Measurements from ENCODE around the gene RASD2. TPM values are rescaled to one million over a fixed set of nuclear protein-coding genes. Genes with fewer than 3 reads are reported as not detected.

The RASD2 gene
- total RNA-seq, 1 donor from 2014 or later = 0.16 TPM

DNA sequence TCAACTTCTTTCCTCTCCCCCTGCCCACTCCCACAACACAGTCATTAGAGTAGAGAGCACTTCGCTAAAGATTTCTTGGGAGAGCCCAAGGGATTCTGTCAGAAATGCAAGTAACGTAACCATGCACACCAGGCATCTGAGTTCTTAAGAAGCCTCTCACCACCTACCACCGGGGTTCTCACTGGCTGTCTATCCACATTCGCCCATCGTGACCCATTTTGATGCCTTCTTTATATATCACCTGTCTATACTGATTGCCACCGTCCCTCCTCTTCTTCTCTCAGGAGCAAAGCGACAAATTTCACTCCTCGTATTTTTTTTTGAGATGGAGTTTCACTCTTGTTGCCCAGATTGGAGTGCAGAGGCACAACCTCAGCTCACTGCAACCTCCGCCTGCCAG, 23.9 kb upstream of the RASD2 start:
- Histone ChIP-seq H3K27me3 (ENCODE audit: insufficient read depth, low read length) (peaks cover 23% of the 10 kb centered on the region), H3K27ac (ENCODE audit: low read depth, low read length) (no peak overlapping the region), H3K36me3 (ENCODE audit: insufficient read depth, low read length) (no peaks in the 10 kb centered on the region), H3K4me3 (ENCODE audit: insufficient read depth, low read depth, low read length) (no peak overlapping the region), H3K9me3 (ENCODE audit: insufficient read depth, low read depth, low read length) (no peaks in the 10 kb centered on the region), H2AFZ (ENCODE audit: low read depth, low read length) (no peak overlapping the region), H3K4me2 (ENCODE audit: low read length) (no peak overlapping the region), H4K20me1 (ENCODE audit: insufficient read depth, low read length) (no peaks in the 10 kb centered on the region), H3K9ac (ENCODE audit: low read length) (no peak overlapping the region), H3K79me2 (ENCODE audit: insufficient read depth, low read length) (no peaks in the 10 kb centered on the region), H3K4me1 (ENCODE audit: insufficient read depth, low read length) (no peaks in the 10 kb centered on the region)
- H3K4me1 Mint-ChIP-seq (ENCODE audit: low read depth, unreplicated experiment) = peaks cover 4% of the 10 kb centered on the region
- peaks cover 55% of the 10 kb centered on the region for H3K27me3 Mint-ChIP-seq (ENCODE audit: low read depth, unreplicated experiment)
- FAIRE-seq = no peak
- no peaks in the 10 kb centered on the region for H3K36me3 Mint-ChIP-seq (ENCODE audit: low read depth, unreplicated experiment)
- no peak overlapping the region for H3K27ac Mint-ChIP-seq (ENCODE audit: unreplicated experiment)
- no peak for DNase-seq (ENCODE audit: low read depth)
- TF ChIP-seq CTCF (IDR thresholded peaks at IDR 0.05; ENCODE audit: insufficient read depth, low read depth, low read length) (no peak), EZH2 (IDR thresholded peaks at IDR 0.05; ENCODE audit: insufficient read depth, low read length) (no peak)
- H3K4me3 Mint-ChIP-seq (ENCODE audit: unreplicated experiment) = no peak overlapping the region
- H3K9me3 Mint-ChIP-seq (ENCODE audit: unreplicated experiment) = no peaks in the 10 kb centered on the region

DNA sequence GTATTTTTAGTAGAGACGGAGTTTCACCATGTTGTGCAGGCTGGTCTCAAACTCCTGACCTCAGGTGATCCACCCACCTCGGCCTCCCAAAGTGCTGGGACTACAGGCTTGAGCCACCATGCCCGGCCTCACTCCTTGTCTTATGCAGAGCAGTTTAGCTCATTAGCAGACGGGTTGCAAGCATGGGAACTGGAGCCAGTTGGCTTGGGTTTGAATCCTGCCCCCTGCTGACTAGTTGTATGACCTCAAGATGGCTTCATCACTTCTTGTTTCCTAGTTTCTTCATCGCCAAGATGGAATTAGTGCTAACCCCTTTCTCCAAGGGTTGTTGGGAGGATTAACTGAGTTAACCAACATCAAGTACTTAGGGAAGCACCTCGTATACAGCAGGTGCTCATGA, 23.4 kb upstream of the RASD2 start:
- no peak for DNase-seq (ENCODE audit: low read depth)
- H3K79me2 ChIP-seq (ENCODE audit: insufficient read depth, low read length) = no peaks in the 10 kb centered on the region
- H3K27ac Mint-ChIP-seq (ENCODE audit: unreplicated experiment) = no peak overlapping the region
- H3K9ac ChIP-seq (ENCODE audit: low read length) = no peak overlapping the region
- H3K9me3 Mint-ChIP-seq (ENCODE audit: unreplicated experiment) = no peaks in the 10 kb centered on the region
- H2AFZ ChIP-seq (ENCODE audit: low read depth, low read length) = no peak overlapping the region
- H3K27ac ChIP-seq (ENCODE audit: low read depth, low read length) = no peak overlapping the region
- H3K4me2 ChIP-seq (ENCODE audit: low read length) = no peak overlapping the region
- H3K9me3 ChIP-seq (ENCODE audit: insufficient read depth, low read depth, low read length) = no peaks in the 10 kb centered on the region
- H3K4me3 Mint-ChIP-seq (ENCODE audit: unreplicated experiment) = no peak overlapping the region
- H3K27me3 Mint-ChIP-seq (ENCODE audit: low read depth, unreplicated experiment) = peaks cover 59% of the 10 kb centered on the region
- H4K20me1 ChIP-seq (ENCODE audit: insufficient read depth, low read length) = no peaks in the 10 kb centered on the region
- no peaks in the 10 kb centered on the region for H3K36me3 ChIP-seq (ENCODE audit: insufficient read depth, low read length)
- no peak overlapping the region for H3K4me3 ChIP-seq (ENCODE audit: insufficient read depth, low read depth, low read length)
- no peak for FAIRE-seq
- H3K27me3 ChIP-seq (ENCODE audit: insufficient read depth, low read length) = peaks cover 26% of the 10 kb centered on the region
- no peaks in the 10 kb centered on the region for H3K36me3 Mint-ChIP-seq (ENCODE audit: low read depth, unreplicated experiment)
- TF ChIP-seq CTCF (IDR thresholded peaks at IDR 0.05; ENCODE audit: insufficient read depth, low read depth, low read length) (no peak), EZH2 (IDR thresholded peaks at IDR 0.05; ENCODE audit: insufficient read depth, low read length) (no peak)
- H3K4me1 Mint-ChIP-seq (ENCODE audit: low read depth, unreplicated experiment) = peaks cover 4% of the 10 kb centered on the region
- H3K4me1 ChIP-seq (ENCODE audit: insufficient read depth, low read length) = no peaks in the 10 kb centered on the region

- H3K4me3 Mint-ChIP-seq (ENCODE audit: unreplicated experiment) = no peak overlapping the region
Measured at GRCh38 chr22:35517769-35518530, 22.7 kb upstream of the RASD2 start.

More at GRCh38 chr22:35517769-35518530, 22.7 kb upstream of the RASD2 start:
- TF ChIP-seq EZH2 (IDR thresholded peaks at IDR 0.05; ENCODE audit: insufficient read depth, low read length) = no peak
- no peak for TF ChIP-seq CTCF (IDR thresholded peaks at IDR 0.05; ENCODE audit: insufficient read depth, low read depth, low read length)
- peaks cover 58% of the 10 kb centered on the region for H3K27me3 Mint-ChIP-seq (ENCODE audit: low read depth, unreplicated experiment)
- Histone ChIP-seq H2AFZ (ENCODE audit: low read depth, low read length) (no peak overlapping the region), H3K4me3 (ENCODE audit: insufficient read depth, low read depth, low read length) (no peak overlapping the region), H3K4me1 (ENCODE audit: insufficient read depth, low read length) (no peaks in the 10 kb centered on the region), H3K9ac (ENCODE audit: low read length) (no peak overlapping the region), H3K27me3 (ENCODE audit: insufficient read depth, low read length) (peaks cover 32% of the 10 kb centered on the region), H3K27ac (ENCODE audit: low read depth, low read length) (no peak overlapping the region), H3K4me2 (ENCODE audit: low read length) (no peak overlapping the region), H4K20me1 (ENCODE audit: insufficient read depth, low read length) (no peaks in the 10 kb centered on the region), H3K36me3 (ENCODE audit: insufficient read depth, low read length) (no peaks in the 10 kb centered on the region), H3K9me3 (ENCODE audit: insufficient read depth, low read depth, low read length) (no peaks in the 10 kb centered on the region), H3K79me2 (ENCODE audit: insufficient read depth, low read length) (no peaks in the 10 kb centered on the region)
- H3K36me3 Mint-ChIP-seq (ENCODE audit: low read depth, unreplicated experiment) = no peaks in the 10 kb centered on the region
- H3K4me1 Mint-ChIP-seq (ENCODE audit: low read depth, unreplicated experiment) = peaks cover 4% of the 10 kb centered on the region
- H3K27ac Mint-ChIP-seq (ENCODE audit: unreplicated experiment) = no peak overlapping the region
- H3K9me3 Mint-ChIP-seq (ENCODE audit: unreplicated experiment) = no peaks in the 10 kb centered on the region
- no peak for DNase-seq (ENCODE audit: low read depth)
- no peak for FAIRE-seq

All from astrocyte (in vitro differentiated cells and primary cell).